ENCODE results near the gene AMMECR1.

DNA sequence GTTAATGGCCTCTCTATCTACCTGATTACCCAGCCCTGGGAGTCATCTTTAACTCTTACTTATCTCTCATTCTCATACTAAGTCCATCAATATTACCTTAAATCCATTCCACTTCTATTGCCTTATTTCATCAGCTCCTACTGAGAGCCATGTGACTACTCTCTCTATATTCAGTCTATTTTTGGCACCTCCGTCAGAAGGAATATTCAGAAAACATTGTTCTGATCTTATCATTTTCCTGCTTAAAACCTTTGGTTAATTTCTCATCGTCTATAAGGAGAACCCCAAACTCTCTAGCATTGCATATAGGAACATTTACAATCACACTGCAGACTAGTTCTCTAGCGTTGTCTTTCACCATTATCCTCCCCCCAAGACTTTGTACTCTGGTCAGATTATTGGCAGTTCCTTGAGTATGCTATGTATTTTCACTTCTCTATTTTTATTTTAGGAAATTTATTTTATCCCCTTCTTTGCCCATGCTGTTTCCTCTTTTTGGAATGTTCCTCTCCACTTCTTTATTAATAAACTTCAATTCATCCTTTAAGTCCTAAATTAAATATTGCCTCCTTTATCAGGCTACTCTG is 13.7 kb upstream of the AMMECR1 start:
- TF ChIP-seq POLR2A (IDR thresholded peaks at IDR 0.05; ENCODE audit: low read depth, low read length), result no peak
- TF ChIP-seq POLR2AphosphoS5 (IDR thresholded peaks at IDR 0.05; ENCODE audit: low read depth, low read length), result no peak
